ENCODE measurements around the gene OPALIN.

Gene OPALIN, protein sequence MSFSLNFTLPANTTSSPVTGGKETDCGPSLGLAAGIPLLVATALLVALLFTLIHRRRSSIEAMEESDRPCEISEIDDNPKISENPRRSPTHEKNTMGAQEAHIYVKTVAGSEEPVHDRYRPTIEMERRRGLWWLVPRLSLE

DNA sequence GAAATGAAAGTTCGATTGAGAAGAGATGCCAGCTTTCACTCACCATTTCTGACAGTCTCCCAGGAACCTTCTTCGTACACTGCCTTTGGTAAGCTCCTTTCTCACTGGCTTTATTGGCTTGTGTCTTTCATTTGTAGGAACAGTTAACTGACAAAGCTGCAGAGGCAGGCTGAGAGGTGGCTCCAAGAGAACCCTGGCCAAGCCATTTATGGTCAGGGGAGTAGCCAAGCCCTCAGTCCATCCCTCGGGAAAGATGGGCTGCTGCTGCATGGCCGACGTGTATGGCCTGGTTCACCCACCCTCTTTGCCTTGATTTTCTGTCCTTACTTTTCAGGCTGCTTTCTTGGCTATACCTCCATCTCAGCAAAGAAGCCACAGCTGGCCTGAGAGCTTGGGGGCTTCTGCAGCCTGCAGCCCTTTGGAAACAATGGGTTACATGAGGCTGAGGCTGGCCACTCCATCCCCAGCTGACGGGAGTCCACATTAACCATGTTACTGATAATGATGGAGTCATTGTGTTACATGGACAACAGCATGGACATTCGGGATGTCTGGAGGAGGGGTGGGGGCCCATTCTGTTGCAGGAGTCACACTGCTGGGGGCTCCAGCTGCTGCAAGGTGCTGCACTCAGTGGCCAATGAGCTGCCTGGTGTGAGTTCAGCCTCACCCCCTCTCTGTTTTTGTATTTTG is at the start of gene OPALIN:
Gene OPALIN, minus strand, starts transcription at position 152 of the 690 bp plus-strand sequence. Its CDS starts 106 bp downstream, at position 46.
- H3K4me3 Mint-ChIP-seq: no peak within 1 kb of the TSS
- H3K27me3 Mint-ChIP-seq (ENCODE audit: low read depth): peaks cover 10% of the 10 kb centered on the region
- no peak for DNase-seq (ENCODE audit: low spot score)
- H3K36me3 Mint-ChIP-seq (ENCODE audit: low read depth): no peaks in the 10 kb centered on the region
- H3K27ac Mint-ChIP-seq: no peak within 1 kb of the TSS
- H3K4me1 Mint-ChIP-seq (ENCODE audit: low read depth): no peaks in the 10 kb centered on the region
- no peaks in the 10 kb centered on the region for H3K9me3 Mint-ChIP-seq

- H3K27ac Mint-ChIP-seq: no peak overlapping the region
- no peaks in the 10 kb centered on the region for H3K36me3 Mint-ChIP-seq (ENCODE audit: low read depth)
- no peaks in the 10 kb centered on the region for H3K9me3 Mint-ChIP-seq
- H3K4me3 Mint-ChIP-seq: no peak overlapping the region
- DNase-seq (ENCODE audit: low spot score): no peak
- H3K4me1 Mint-ChIP-seq (ENCODE audit: low read depth): no peaks in the 10 kb centered on the region
- peaks cover 17% of the 10 kb centered on the region for H3K27me3 Mint-ChIP-seq (ENCODE audit: low read depth)
These were observed 49.4 kb upstream of the OPALIN start for GRCh38 chr10:96408201-96408600.

GRCh38 chr10:96407560-96408069 is 48.8 kb upstream of the OPALIN start:
- no peak overlapping the region for H3K4me3 Mint-ChIP-seq
- no peak overlapping the region for H3K27ac Mint-ChIP-seq
- H3K4me1 Mint-ChIP-seq (ENCODE audit: low read depth): no peaks in the 10 kb centered on the region
- H3K36me3 Mint-ChIP-seq (ENCODE audit: low read depth): no peaks in the 10 kb centered on the region
- H3K27me3 Mint-ChIP-seq (ENCODE audit: low read depth): peaks cover 19% of the 10 kb centered on the region
- H3K9me3 Mint-ChIP-seq: no peaks in the 10 kb centered on the region
- no peak for DNase-seq (ENCODE audit: low spot score)

- Mint-ChIP-seq H3K4me1 (ENCODE audit: low read depth) (no peaks in the 10 kb centered on the region), H3K4me3 (no peak overlapping the region), H3K27ac (no peak overlapping the region), H3K36me3 (ENCODE audit: low read depth) (no peaks in the 10 kb centered on the region), H3K9me3 (no peaks in the 10 kb centered on the region), H3K27me3 (ENCODE audit: low read depth) (peaks cover 17% of the 10 kb centered on the region)
- DNase-seq (ENCODE audit: low spot score): no peak
These were observed 47.3 kb upstream of the OPALIN start for GRCh38 chr10:96406091-96406490.

DNA sequence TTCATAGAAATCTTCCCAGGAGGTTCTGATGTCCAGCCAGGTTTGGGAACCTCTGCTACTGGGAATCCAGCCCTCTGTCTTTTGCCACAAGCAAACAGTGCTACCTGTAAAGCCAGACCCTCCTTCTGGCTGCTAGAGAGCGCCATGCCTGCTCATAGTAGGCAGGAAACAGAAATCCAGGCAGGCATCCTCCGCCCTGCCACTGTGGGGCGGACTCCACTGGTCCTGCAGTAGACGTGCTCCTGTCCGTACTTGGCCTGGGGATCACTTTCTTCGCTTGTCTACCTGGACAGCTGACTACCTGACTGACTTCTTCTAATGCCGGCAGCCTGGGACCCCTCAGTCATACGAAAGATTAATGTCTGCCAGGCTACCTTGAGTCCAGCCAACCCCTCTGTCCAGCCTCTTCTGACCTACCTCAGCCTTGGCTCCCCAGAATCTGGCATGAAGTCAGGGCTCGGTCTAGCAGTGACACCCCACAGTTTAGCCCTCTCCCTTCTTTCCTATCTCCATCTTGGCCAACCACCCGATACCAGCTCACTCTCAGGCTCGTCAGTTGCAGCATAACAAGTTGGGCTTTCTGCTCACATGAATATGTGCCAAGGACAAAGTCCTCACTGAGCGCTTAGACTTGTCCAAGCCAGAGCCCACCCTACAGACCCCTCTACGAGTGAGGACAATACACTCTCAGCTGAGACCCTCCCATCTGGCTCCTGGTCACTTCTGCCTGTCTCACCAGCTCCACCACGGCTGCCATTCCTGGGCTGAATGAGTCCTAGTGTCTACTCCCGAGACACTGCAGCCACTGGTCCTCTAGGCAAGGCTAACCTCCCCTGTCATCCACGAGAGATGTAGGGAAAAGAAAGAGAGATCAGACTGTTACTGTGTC is 43.9 kb upstream of the OPALIN start:
- no peak overlapping the region for H3K4me3 Mint-ChIP-seq
- H3K36me3 Mint-ChIP-seq (ENCODE audit: low read depth): no peaks in the 10 kb centered on the region
- DNase-seq (ENCODE audit: low spot score): no peak
- no peaks in the 10 kb centered on the region for H3K4me1 Mint-ChIP-seq (ENCODE audit: low read depth)
- no peaks in the 10 kb centered on the region for H3K9me3 Mint-ChIP-seq
- peaks cover 29% of the 10 kb centered on the region for H3K27me3 Mint-ChIP-seq (ENCODE audit: low read depth)
- no peak overlapping the region for H3K27ac Mint-ChIP-seq

DNA sequence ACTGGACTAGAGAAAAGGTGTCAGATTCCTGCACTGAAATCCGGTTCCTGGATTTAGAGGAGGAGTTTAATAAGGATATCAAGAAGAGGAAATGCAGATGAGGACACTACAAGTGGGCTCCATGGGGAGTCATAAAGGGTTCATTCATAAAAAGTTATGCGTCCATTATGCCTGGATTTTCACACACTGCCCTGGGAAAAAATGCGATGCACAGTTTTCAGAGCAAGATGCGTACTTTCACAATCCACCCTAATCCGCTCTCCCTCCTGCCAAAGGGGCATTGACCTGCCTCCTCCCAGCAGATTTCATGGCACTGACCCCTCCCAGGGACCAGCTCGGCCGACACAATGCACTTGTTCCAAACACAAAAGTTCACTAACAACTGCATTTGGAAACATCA is 42.2 kb upstream of the OPALIN start:
- Mint-ChIP-seq H3K4me1 (ENCODE audit: low read depth) (no peaks in the 10 kb centered on the region), H3K4me3 (no peak overlapping the region), H3K9me3 (no peaks in the 10 kb centered on the region), H3K27me3 (ENCODE audit: low read depth) (peaks cover 27% of the 10 kb centered on the region), H3K36me3 (ENCODE audit: low read depth) (no peaks in the 10 kb centered on the region), H3K27ac (no peak overlapping the region)
- DNase-seq (ENCODE audit: low spot score): no peak

GRCh38 chr10:96400465-96400864 is 41.7 kb upstream of the OPALIN start:
- Mint-ChIP-seq H3K27me3 (ENCODE audit: low read depth) (peaks cover 33% of the 10 kb centered on the region), H3K36me3 (ENCODE audit: low read depth) (no peaks in the 10 kb centered on the region), H3K9me3 (no peaks in the 10 kb centered on the region), H3K4me3 (no peak overlapping the region), H3K4me1 (ENCODE audit: low read depth) (no peaks in the 10 kb centered on the region), H3K27ac (no peak overlapping the region)
- no peak for DNase-seq (ENCODE audit: low spot score)

DNA sequence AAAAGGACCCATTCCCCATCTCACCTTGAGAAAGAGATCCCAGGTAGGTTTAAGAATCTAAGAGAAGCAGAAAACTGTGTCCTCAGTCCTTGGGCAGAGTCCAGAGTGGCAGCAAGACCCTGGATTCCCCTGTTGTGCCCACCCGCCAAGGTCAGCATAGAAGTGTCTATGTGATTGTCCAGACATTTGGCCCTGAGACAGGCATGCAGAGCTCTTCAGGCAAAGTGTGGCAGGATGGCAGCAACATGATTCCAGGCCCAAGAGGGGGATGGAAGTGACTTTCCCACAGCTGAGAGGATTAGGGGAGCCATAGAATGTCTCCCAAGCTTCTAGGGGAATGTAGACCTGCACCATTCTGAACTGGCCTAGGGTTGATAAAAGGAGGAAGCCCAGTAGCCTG is 39.1 kb upstream of the OPALIN start:
- DNase-seq (ENCODE audit: low spot score): no peak
- peaks cover 39% of the 10 kb centered on the region for H3K27me3 Mint-ChIP-seq (ENCODE audit: low read depth)
- H3K4me3 Mint-ChIP-seq: no peak overlapping the region
- H3K27ac Mint-ChIP-seq: no peak overlapping the region
- H3K36me3 Mint-ChIP-seq (ENCODE audit: low read depth): no peaks in the 10 kb centered on the region
- H3K4me1 Mint-ChIP-seq (ENCODE audit: low read depth): no peaks in the 10 kb centered on the region
- H3K9me3 Mint-ChIP-seq: no peaks in the 10 kb centered on the region

DNA sequence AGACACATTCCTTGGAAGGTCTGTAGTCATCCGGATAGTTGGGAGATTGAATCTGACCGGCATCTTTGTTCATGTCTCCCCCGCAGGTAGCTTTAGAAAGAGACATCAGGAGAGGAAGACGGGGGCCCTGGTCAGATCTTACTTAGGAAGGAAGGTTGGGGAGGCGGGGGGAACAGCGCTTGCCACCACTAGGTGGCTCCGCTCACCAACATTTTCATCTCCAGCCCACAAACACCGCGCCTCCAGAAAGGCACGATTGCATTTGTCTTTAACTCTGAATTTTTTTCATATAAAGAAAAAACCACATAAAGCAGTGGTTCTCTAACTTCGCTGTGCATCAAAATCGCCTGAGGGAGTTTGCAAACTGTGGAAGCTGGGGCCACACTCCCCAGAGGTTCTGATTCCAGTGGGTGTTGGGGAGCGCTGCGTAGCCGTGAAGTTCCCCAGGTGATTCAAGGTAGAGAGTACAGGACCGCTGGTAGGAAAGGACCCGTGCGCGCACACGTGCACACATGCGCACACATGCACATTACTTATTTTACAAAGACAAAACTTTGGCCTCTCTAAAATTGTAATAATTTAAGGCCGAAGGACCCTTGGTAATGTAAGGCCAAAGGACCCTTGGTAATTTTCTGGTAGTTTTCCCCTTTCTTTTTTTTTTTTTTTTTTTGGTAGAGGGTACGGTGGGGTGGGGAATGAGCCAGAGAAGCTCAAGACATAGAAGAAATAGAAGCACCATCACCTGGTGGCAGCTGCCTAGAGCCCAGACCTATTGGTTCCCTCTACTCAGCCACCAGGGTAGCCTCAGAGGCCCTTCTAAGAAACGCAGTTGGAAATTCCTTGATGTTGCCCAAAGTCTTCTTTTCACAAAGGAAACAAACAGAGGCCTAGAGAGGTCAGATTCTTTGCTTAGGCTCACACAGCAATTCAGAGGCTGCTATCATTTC is 37.4 kb upstream of the OPALIN start:
- Mint-ChIP-seq H3K27ac (no peak overlapping the region), H3K4me3 (no peak overlapping the region), H3K27me3 (ENCODE audit: low read depth) (peaks cover 39% of the 10 kb centered on the region), H3K4me1 (ENCODE audit: low read depth) (no peaks in the 10 kb centered on the region), H3K36me3 (ENCODE audit: low read depth) (no peaks in the 10 kb centered on the region), H3K9me3 (no peaks in the 10 kb centered on the region)
- peak; percentile 33 for DNase-seq (ENCODE audit: low spot score)

- Mint-ChIP-seq H3K9me3 (no peaks in the 10 kb centered on the region), H3K27me3 (ENCODE audit: low read depth) (peaks cover 20% of the 10 kb centered on the region)
These were observed 31.7 kb upstream of the OPALIN start for GRCh38 chr10:96390460-96390864.

DNA sequence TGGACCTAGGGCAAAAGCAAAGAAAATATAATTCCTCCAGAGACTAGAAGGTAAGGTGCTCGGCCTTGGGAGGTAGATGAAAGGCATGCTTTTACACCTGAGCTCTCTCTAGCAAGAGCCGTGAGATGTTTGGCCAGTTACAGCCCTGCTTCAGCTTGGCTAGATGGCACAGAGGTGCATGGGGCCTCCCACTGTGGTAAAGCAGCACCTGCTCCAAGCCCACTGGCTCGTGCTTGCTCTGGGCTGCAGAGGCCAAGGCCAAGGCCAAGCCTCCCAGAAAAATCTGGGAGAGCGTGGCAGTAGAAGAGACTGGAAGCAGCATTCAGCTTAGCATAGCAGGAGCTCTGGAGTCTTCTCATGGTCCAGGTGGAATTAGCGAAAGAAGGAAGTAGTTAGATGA is 31.0 kb upstream of the OPALIN start:
- no peak overlapping the region for H3K27ac Mint-ChIP-seq
- H3K4me3 Mint-ChIP-seq: no peak overlapping the region
- DNase-seq (ENCODE audit: low spot score): no peak
- no peaks in the 10 kb centered on the region for H3K9me3 Mint-ChIP-seq
- peaks cover 16% of the 10 kb centered on the region for H3K27me3 Mint-ChIP-seq (ENCODE audit: low read depth)
- no peaks in the 10 kb centered on the region for H3K4me1 Mint-ChIP-seq (ENCODE audit: low read depth)
- no peaks in the 10 kb centered on the region for H3K36me3 Mint-ChIP-seq (ENCODE audit: low read depth)

More at GRCh38 chr10:96390460-96390864, 31.7 kb upstream of the OPALIN start:
- no peaks in the 10 kb centered on the region for H3K36me3 Mint-ChIP-seq (ENCODE audit: low read depth)
- DNase-seq (ENCODE audit: low spot score): no peak
- H3K4me1 Mint-ChIP-seq (ENCODE audit: low read depth): no peaks in the 10 kb centered on the region
- H3K4me3 Mint-ChIP-seq: no peak overlapping the region
- no peak overlapping the region for H3K27ac Mint-ChIP-seq

DNA sequence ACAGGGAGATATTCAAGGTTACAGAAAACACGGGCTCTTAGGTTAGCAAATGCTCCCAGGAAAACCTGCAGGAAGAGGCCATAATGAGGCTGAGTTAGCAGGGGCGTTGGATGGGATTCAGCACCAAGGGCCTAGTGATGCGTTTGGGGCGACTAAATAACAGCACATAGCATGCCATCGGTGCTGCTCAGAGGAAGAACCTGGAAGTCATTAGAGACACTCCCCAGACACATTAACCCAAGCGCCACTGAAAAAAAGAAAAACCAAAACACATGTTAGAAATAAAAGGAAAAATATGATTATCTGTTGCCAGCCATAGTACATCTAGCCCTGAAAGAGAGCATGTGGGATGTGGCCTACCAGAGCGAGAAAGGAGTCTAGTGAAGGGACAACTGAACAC is 28.8 kb upstream of the OPALIN start:
- Mint-ChIP-seq H3K4me3 (no peak overlapping the region), H3K36me3 (ENCODE audit: low read depth) (no peaks in the 10 kb centered on the region), H3K27ac (no peak overlapping the region), H3K27me3 (ENCODE audit: low read depth) (peaks cover 6% of the 10 kb centered on the region), H3K4me1 (ENCODE audit: low read depth) (no peaks in the 10 kb centered on the region), H3K9me3 (no peaks in the 10 kb centered on the region)
- no peak for DNase-seq (ENCODE audit: low spot score)

DNA sequence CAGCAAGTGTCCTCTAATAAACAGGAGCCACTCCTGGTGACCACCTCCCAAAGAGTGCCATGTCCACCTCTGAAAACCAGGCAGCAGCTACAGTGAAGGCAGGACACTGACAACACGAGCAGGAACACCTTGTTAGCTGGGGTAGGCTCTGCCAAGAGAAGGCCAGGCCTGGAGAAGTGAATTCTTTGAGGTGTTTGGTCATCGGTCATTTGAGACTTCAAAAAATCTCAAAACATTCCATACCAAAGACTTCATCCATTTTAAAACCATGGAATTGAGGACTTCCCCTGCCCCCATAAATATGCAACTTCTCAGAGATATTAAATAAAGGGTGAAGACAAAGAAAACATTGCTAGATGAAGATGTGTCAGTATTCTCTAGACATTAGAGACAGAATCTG is 28.4 kb upstream of the OPALIN start:
- H3K4me1 Mint-ChIP-seq (ENCODE audit: low read depth): no peaks in the 10 kb centered on the region
- no peaks in the 10 kb centered on the region for H3K36me3 Mint-ChIP-seq (ENCODE audit: low read depth)
- H3K27ac Mint-ChIP-seq: no peak overlapping the region
- H3K27me3 Mint-ChIP-seq (ENCODE audit: low read depth): peaks cover 6% of the 10 kb centered on the region
- DNase-seq (ENCODE audit: low spot score): no peak
- no peaks in the 10 kb centered on the region for H3K9me3 Mint-ChIP-seq
- H3K4me3 Mint-ChIP-seq: no peak overlapping the region

Measured in T-helper 2 cell treated with Interferon-gamma antibody and Interleukin-4, amounts not matched to agents 5 μg/mL and 100 μg/mL, for 36 hours (primary cell).